Subcutaneous abdominal adipose tissue (tissue), 5 donors: ENCODE measurements around the gene SPEF2.

ENCODE experiments used
- H3K27ac ChIP-seq: one replicate; pipeline ENCODE4 v1.7.0; 2013; ENCODE audit warnings: low read depth, mild to moderate bottlenecking, inconsistent platforms, low read length, moderate library complexity
- H3K27me3 ChIP-seq, 5 donors: one replicate each; pipeline ENCODE4 v1.7.0; 2013; ENCODE audit warnings: low read length in 5 of 5, inconsistent platforms in 1 of 5; ENCODE audit not compliant: control insufficient read depth in 5 of 5, insufficient read depth in 4 of 5
- H3K36me3 ChIP-seq, 5 donors: one replicate each; pipeline ENCODE4 v1.7.0; 2013; ENCODE audit warnings: low read length in 5 of 5; ENCODE audit not compliant: control insufficient read depth in 5 of 5, insufficient read depth in 5 of 5
- H3K4me1 ChIP-seq, 5 donors: one replicate each; pipeline ENCODE4 v1.7.0; 2013; ENCODE audit warnings: low read length in 5 of 5, mild to moderate bottlenecking in 3 of 5, moderate library complexity in 1 of 5; ENCODE audit not compliant: control insufficient read depth in 5 of 5, insufficient read depth in 5 of 5
- H3K4me3 ChIP-seq, 5 donors: one replicate each; pipeline ENCODE4 v1.7.0; 2013; ENCODE audit warnings: low read length in 5 of 5, low read depth in 1 of 5
- H3K9ac ChIP-seq, 5 donors: one replicate each; pipeline ENCODE4 v1.7.0; 2013; ENCODE audit warnings: low read length in 5 of 5, mild to moderate bottlenecking in 4 of 5, moderate library complexity in 3 of 5
- H3K9me3 ChIP-seq, 5 donors: one replicate each; pipeline ENCODE4 v1.7.0; 2013; ENCODE audit warnings: low read length in 5 of 5; ENCODE audit not compliant: control insufficient read depth in 5 of 5
- donor health status: healthy.
- donor health status: healthy.
- donor health status: healthy.
- donor health status: healthy.
- donor health status: healthy.

The SPEF2 gene

DNA sequence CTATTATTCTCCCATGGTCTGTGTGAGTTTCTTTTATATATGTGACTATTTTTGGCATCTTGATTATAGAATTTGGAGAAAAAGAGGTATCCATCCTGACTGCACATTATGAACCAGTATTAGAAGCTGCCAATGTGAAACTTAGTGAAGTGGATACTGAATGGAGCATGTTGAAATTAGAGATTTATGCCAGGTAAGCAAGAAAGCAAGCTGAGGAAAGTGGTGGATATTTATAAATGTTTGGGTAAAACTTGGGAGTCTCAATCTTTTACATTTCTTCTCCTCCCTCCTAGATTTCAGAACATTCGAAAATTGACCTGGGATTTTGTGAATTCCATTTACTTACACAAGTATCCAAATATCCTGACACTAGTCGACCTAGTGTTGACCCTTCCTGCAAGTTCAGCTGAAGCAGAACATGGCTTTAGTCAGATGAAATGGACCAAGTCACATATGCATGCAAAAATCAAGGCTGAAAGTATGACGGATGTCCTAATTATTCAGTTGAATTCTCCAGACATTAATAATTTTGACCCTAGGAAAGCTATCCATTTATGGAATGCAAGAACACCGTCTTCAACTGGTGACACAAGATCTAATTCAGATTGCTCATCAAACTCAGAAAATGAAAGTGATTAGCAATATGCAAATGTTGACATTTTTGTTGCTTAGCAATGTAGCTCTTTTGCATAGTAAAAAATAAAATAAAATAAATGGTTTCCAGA, 172.2 kb downstream of the SPEF2 start:
- no peaks in the 10 kb centered on the region for H3K9me3 ChIP-seq
- peak overlapping the region; percentile 21 for H3K27ac ChIP-seq
- no peak overlapping the region for H3K4me3 ChIP-seq
- H3K36me3 ChIP-seq, result no peaks in the 10 kb centered on the region
- peaks cover 0 to 30% (median 0%) of the 10 kb centered on the region in 5 donors for H3K4me1 ChIP-seq
- H3K9ac ChIP-seq, result no peak overlapping the region
- no peaks in the 10 kb centered on the region for H3K27me3 ChIP-seq

DNA sequence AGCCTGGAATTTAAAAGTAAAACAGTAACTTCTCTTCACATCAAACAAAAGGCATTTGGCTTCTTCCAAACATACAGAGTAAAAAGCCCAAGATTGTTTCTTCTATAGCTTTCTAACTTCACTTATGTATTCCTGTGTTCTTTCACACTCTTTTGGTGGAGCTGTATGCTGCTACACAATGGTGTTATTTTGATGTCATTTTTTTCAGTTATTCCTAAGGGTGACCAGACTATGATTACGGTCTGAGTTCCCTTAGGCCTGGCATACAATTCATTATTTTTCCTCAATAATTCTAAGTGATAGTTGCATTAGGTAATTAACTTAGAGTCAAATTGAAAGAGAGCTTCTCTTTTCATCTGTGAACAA, 172.8 kb downstream of the SPEF2 start:
- H3K27me3 ChIP-seq, result no peaks in the 10 kb centered on the region
- H3K9ac ChIP-seq, result no peak overlapping the region
- H3K27ac ChIP-seq, result no peak overlapping the region
- no peaks in the 10 kb centered on the region for H3K36me3 ChIP-seq
- no peak overlapping the region for H3K4me3 ChIP-seq
- peaks cover 0 to 30% (median 0%) of the 10 kb centered on the region in 5 donors for H3K4me1 ChIP-seq
- no peaks in the 10 kb centered on the region for H3K9me3 ChIP-seq

DNA sequence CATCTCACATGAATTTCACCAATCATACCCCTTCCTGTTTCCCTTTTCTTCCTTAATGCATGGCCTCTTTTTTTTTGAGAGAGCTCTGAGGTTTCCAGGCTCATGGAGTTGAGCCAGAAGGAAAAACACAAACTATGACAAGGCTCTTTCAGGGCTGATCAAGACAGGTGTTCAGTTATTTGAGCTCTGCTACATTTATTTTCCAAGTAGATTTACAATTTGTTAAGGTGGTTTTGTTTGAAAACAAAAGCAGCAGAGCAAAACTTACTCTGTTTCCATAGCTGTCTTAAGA, 176.6 kb downstream of the SPEF2 start:
- H3K4me1 ChIP-seq, result peaks cover 0 to 16% (median 0%) of the 10 kb centered on the region in 5 donors
- H3K4me3 ChIP-seq, result no peak overlapping the region
- no peaks in the 10 kb centered on the region for H3K9me3 ChIP-seq
- H3K27me3 ChIP-seq, result no peaks in the 10 kb centered on the region
- no peak overlapping the region for H3K27ac ChIP-seq
- H3K9ac ChIP-seq, result no peak overlapping the region
- no peaks in the 10 kb centered on the region for H3K36me3 ChIP-seq

DNA sequence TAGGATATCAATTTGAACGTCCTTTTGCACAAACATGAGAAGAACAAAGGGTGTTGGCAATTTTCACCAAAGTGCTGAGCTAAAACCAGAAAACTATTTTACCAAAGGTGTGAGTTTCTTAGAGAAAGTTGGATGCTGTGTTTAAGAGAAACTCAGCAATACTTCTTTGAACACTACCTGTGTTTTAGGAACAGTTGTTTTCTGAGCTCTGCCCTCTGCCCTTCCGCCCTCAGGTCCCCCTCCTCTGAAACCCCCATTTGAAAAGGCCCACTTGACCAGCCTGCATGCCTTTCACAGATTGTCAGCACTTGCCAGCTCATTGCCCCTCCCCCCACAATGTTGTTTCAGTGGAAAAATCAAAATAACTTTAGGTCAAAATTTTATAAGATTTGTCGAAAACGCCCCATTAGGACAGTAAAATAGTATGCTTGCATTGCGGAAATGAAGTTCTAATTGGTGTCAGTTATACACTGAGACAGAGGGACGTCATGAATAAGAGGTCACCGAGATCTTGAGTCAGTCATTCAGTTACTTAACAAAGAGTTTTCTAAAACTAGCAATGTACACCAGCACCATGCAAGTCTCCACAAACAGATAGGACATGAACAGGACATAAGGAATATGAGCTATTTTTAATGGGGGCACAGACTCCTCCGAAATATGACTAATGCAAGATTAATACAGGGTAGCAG, 177.2 kb downstream of the SPEF2 start:
- Histone ChIP-seq H3K4me1 (peaks cover 0 to 11% (median 0%) of the 10 kb centered on the region in 5 donors), H3K9me3 (no peaks in the 10 kb centered on the region), H3K9ac (no peak overlapping the region), H3K36me3 (no peaks in the 10 kb centered on the region), H3K27me3 (no peaks in the 10 kb centered on the region), H3K27ac (no peak overlapping the region), H3K4me3 (no peak overlapping the region)

DNA sequence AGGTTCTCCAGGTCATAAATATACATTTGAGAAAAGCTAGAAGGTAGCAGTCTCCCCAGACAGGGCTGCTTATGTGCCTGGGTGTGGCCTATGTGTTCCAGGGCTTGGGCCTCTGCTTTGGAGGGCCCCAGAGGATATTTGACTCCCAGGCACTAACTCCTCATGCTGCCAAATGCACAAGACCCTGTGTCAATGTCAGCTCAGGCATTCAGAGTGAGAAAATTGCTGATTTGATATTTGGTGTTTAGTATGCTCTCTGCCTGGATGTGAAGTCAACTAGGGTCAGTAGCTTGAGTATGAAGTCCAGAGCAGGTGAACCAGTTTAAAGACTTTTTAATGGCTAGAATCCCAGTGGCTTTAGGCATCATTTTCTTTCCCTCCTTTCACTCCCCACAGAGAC, 181.5 kb downstream of the SPEF2 start:
- Histone ChIP-seq H3K27me3 (no peaks in the 10 kb centered on the region), H3K9ac (no peak overlapping the region), H3K36me3 (no peaks in the 10 kb centered on the region), H3K4me3 (no peak overlapping the region), H3K27ac (no peak overlapping the region), H3K4me1 (peaks cover 0 to 12% (median 0%) of the 10 kb centered on the region in 5 donors), H3K9me3 (no peaks in the 10 kb centered on the region)

DNA sequence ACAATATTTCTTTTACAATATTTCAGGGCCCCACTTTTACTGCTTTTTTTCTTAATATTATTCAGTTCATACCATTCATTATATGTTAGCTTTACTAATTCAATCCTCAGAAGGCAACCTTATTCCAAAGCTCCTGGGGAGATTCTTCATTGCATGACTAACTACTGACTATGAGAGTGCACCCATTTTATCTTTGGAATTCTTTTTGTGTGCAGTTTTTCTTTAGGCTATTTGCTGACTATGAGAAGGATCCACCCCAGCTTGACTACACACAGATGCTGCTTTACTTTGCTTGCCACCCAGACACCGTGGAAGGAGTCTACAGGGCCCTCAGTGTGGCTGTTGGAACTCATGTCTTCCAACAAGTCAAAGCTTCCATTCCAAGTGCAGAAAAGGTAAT, 182.1 kb downstream of the SPEF2 start:
- Histone ChIP-seq H3K27me3 (no peaks in the 10 kb centered on the region), H3K4me3 (no peak overlapping the region), H3K36me3 (no peaks in the 10 kb centered on the region), H3K9me3 (no peaks in the 10 kb centered on the region), H3K4me1 (peaks cover 0 to 12% (median 0%) of the 10 kb centered on the region in 5 donors), H3K9ac (no peak overlapping the region), H3K27ac (no peak overlapping the region)

DNA sequence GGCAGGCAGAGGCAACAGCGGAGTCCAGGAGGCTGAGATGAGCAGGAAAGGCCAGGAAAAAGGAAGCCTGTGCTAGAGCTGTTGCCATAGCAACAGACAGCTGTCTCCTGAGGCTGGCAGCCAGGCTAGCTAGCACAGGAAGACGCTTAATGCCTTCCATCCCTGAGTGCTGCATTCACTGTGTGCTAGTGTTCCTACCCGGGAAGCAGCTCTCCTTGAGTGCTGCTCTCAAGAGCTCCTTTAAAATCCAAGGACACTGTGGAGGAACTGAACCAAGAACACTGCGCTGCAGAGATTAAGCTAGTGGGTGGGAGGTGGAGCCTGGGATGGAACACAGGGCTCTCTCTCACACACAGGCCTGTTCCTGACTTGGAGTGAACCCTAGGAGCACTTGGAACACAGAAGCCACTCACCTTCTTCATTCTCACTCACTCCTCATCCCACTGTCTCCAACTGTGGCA, 185.6 kb downstream of the SPEF2 start:
- Histone ChIP-seq H3K36me3 (no peaks in the 10 kb centered on the region), H3K4me3 (no peak overlapping the region), H3K4me1 (peaks cover 0 to 12% (median 0%) of the 10 kb centered on the region in 5 donors), H3K27me3 (no peaks in the 10 kb centered on the region), H3K9ac (no peak overlapping the region), H3K27ac (no peak overlapping the region), H3K9me3 (no peaks in the 10 kb centered on the region)

DNA sequence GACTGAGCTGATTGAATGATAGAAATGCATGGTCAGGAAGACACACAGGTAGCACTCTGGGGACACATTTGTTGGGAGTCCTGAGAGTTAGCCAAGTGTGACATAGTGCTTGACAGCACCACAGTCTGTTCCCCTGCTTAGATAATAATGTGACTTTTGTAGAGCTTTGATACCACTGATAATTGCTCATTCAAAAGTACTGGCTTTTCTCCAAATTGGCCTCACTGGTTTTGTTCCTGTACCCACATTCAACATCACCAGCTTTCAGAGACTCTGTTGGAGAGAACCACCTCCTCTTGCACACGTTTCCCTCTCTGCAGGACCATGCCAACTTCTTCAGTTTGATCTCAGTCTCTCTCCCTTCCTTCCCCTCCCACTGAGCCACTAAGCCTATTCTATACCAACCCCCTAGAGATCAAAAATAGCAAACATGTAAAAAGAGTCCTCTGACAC, 186.6 kb downstream of the SPEF2 start:
- no peaks in the 10 kb centered on the region for H3K9me3 ChIP-seq
- H3K36me3 ChIP-seq, result no peaks in the 10 kb centered on the region
- no peaks in the 10 kb centered on the region for H3K27me3 ChIP-seq
- no peak overlapping the region for H3K9ac ChIP-seq
- H3K4me3 ChIP-seq, result no peak overlapping the region
- H3K27ac ChIP-seq, result no peak overlapping the region
- peaks cover 0 to 12% (median 0%) of the 10 kb centered on the region in 5 donors for H3K4me1 ChIP-seq

DNA sequence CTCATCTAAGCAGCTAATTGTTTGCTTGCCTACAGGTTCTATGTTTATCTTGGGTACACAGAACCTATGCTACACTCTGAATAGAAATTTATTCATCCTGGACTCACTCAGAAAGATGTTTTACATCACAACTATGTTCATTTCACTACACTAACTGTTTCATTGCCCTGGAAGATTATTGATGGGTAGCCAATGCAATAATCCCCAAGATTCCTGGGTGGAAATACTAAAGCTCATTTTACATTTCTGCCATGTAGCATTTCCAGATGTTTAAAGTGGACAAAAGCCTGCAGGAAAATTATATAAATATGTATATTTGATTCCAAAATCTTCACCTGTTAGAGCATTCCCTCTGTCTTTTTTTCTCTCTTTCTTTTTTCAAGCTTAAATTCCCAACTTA, 187.2 kb downstream of the SPEF2 start:
- Histone ChIP-seq H3K36me3 (no peaks in the 10 kb centered on the region), H3K9me3 (no peaks in the 10 kb centered on the region), H3K9ac (no peak overlapping the region), H3K27ac (no peak overlapping the region), H3K4me1 (peaks cover 0 to 12% (median 0%) of the 10 kb centered on the region in 5 donors), H3K27me3 (no peaks in the 10 kb centered on the region), H3K4me3 (no peak overlapping the region)

DNA sequence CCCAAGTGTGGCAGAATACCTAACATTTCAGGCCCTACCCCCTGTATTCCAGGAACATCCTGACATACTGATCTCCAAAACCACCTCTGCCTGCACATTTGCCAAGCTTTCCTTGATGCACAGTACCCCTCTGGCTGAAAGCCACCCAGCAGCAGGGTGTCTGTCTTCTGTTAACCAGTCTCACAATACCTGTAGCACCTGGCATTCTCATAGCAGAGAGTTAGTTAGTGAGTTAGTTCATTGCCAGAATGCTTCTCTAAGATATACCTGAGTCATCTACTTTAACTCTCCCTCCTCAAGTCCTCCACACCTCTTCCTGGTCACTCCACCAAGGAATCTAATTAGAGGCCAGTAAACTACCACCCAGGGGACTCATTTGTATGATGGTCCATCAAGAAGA, 192.9 kb downstream of the SPEF2 start:
- Histone ChIP-seq H3K36me3 (no peaks in the 10 kb centered on the region), H3K27ac (no peak overlapping the region), H3K4me3 (no peak overlapping the region), H3K9ac (no peak overlapping the region), H3K27me3 (no peaks in the 10 kb centered on the region), H3K4me1 (no peaks in the 10 kb centered on the region), H3K9me3 (no peaks in the 10 kb centered on the region)
